ENCODE data around the gene ZNF488. TPM values are rescaled to one million over a fixed set of nuclear protein-coding genes. Genes with fewer than 3 reads are reported as not detected.

The ZNF488 gene
- total RNA-seq, 4 donors from 2014 or later: 0.59 to 1.1 (median 1.0) TPM; not detected in 1

- DNase-seq (ENCODE audit: low spot score in 2 of 2): no peak
- Histone ChIP-seq H3K36me3 (no peaks in the 10 kb centered on the region), H3K9me3 (no peaks in the 10 kb centered on the region), H3K27me3 (no peaks in the 10 kb centered on the region), H3K4me1 (peaks cover 0 to 30% (median 15%) of the 10 kb centered on the region in 4 donors), H3K4me3 (no peak overlapping the region), H3K27ac (no peak overlapping the region)
- 91% methylated on average over 9 to 10 of the region's 11 CpGs for WGBS, 2 donors
- TF ChIP-seq EP300 (IDR thresholded peaks at IDR 0.05) (no peak), CTCF (IDR thresholded peaks at IDR 0.05) (no peak), POLR2A (IDR thresholded peaks at IDR 0.05) (no peak)
Observed at GRCh38 chr10:47405857-47406547, 21.9 kb upstream of the ZNF488 start.

- Histone ChIP-seq H3K27me3 (no peaks in the 10 kb centered on the region), H3K9me3 (no peaks in the 10 kb centered on the region), H3K27ac (no peak overlapping the region), H3K36me3 (no peaks in the 10 kb centered on the region), H3K4me3 (no peak overlapping the region), H3K4me1 (peaks cover 0 to 30% (median 15%) of the 10 kb centered on the region in 4 donors)
- no peak for TF ChIP-seq CTCF (IDR thresholded peaks at IDR 0.05)
- no peak for TF ChIP-seq POLR2A (IDR thresholded peaks at IDR 0.05)
- TF ChIP-seq EP300 (IDR thresholded peaks at IDR 0.05): no peak
- WGBS, 2 donors: 90 to 100% methylated on average over 2 of the region's 2 CpGs
- DNase-seq (ENCODE audit: low spot score in 2 of 2): no peak
Observed at GRCh38 chr10:47404937-47405336, 20.8 kb upstream of the ZNF488 start.

- Histone ChIP-seq H3K27me3 (no peaks in the 10 kb centered on the region), H3K9me3 (no peaks in the 10 kb centered on the region), H3K4me3 (no peak overlapping the region), H3K4me1 (peaks cover 0 to 30% (median 15%) of the 10 kb centered on the region in 4 donors), H3K36me3 (no peaks in the 10 kb centered on the region), H3K27ac (no peak overlapping the region)
- peak in 1 of 2 donors; percentile 2 for DNase-seq (ENCODE audit: low spot score in 2 of 2)
- TF ChIP-seq POLR2A (IDR thresholded peaks at IDR 0.05) (no peak), CTCF (IDR thresholded peaks at IDR 0.05) (no peak), EP300 (IDR thresholded peaks at IDR 0.05) (no peak)
- 81 to 87% methylated on average over 6 of the region's 6 CpGs for WGBS, 2 donors
Observed at GRCh38 chr10:47404446-47404845, 20.4 kb upstream of the ZNF488 start.

GRCh38 chr10:47403446-47404318 is 19.6 kb upstream of the ZNF488 start:
- Histone ChIP-seq H3K27me3 (no peaks in the 10 kb centered on the region), H3K4me3 (no peak overlapping the region), H3K36me3 (no peaks in the 10 kb centered on the region), H3K27ac (peak overlapping the region in 1 of 4 donors; percentile 43), H3K4me1 (peaks cover 0 to 30% (median 15%) of the 10 kb centered on the region in 4 donors), H3K9me3 (no peaks in the 10 kb centered on the region)
- TF ChIP-seq POLR2A (IDR thresholded peaks at IDR 0.05) (no peak), EP300 (IDR thresholded peaks at IDR 0.05) (no peak), CTCF (IDR thresholded peaks at IDR 0.05) (no peak)
- peak in 1 of 2 donors; percentile 3 for DNase-seq (ENCODE audit: low spot score in 2 of 2)
- WGBS, 2 donors: 61 to 68% methylated on average over 6 of the region's 6 CpGs

All from tibial nerve (tissue), 4 donors.